GM12801 (cell line): ENCODE measurements around the gene EPN2.

Experiments
- TF ChIP-seq, protein P1 (sequence below): IDR thresholded peaks from one replicate; pipeline ENCODE4 v1.5.1; 2011; ENCODE audit warnings: control low read depth; ENCODE audit not compliant: insufficient read length; ENCODE audit errors: extremely low read depth

The EPN2 gene

GRCh38 chr17:19244357-19244756 is 7.2 kb downstream of the EPN2 start:
- TF ChIP-seq, protein P1, sequence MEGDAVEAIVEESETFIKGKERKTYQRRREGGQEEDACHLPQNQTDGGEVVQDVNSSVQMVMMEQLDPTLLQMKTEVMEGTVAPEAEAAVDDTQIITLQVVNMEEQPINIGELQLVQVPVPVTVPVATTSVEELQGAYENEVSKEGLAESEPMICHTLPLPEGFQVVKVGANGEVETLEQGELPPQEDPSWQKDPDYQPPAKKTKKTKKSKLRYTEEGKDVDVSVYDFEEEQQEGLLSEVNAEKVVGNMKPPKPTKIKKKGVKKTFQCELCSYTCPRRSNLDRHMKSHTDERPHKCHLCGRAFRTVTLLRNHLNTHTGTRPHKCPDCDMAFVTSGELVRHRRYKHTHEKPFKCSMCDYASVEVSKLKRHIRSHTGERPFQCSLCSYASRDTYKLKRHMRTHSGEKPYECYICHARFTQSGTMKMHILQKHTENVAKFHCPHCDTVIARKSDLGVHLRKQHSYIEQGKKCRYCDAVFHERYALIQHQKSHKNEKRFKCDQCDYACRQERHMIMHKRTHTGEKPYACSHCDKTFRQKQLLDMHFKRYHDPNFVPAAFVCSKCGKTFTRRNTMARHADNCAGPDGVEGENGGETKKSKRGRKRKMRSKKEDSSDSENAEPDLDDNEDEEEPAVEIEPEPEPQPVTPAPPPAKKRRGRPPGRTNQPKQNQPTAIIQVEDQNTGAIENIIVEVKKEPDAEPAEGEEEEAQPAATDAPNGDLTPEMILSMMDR: no peak

DNA sequence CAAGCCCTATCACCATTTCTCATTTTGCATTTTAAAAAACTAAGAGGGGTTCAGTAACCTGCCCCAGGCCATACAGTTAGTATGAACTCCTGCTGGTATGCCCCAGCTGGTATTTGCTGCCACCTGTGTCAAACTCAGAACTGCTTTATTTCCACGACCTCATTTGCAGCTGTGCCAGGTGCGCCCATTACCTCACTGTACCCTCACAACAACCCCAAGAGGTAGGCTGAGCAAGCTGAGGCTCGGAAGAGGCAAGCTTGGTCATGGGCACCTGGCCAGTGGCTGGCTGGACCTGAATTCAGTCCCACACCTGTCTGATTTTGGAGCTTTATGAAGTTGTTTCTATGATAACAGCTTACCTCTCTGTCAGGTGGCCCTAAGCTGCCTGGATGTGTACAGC is 7.6 kb downstream of the EPN2 start:
- TF ChIP-seq, protein P1: no peak

DNA sequence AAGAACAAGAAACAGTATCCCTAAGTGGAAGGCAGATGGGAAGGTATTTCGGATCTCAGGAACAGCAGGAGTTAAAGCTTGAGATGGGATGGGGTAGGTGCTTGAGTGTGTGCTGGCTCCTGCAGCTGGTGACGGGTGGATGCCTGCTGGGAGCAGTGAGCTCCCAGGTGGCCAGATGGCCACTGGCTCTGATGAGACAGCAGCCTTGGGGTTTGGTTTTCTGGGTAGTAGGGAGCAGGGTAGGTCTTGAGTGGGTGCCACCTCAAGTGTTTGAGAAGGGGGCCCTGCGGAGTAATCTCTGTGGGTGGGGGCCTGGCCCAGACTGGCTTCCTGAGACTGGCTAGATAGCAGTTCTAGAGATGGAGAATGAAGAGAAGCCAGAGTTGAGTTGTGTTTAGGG is 10.3 kb downstream of the EPN2 start:
- TF ChIP-seq, protein P1: no peak

GRCh38 chr17:19248151-19248927 is 11.2 kb downstream of the EPN2 start:
- TF ChIP-seq, protein P1: no peak

- TF ChIP-seq, protein P1: no peak
These were observed 11.9 kb downstream of the EPN2 start for GRCh38 chr17:19248928-19249574.

GRCh38 chr17:19249681-19250080 is 12.5 kb downstream of the EPN2 start:
- TF ChIP-seq, protein P1: no peak

DNA sequence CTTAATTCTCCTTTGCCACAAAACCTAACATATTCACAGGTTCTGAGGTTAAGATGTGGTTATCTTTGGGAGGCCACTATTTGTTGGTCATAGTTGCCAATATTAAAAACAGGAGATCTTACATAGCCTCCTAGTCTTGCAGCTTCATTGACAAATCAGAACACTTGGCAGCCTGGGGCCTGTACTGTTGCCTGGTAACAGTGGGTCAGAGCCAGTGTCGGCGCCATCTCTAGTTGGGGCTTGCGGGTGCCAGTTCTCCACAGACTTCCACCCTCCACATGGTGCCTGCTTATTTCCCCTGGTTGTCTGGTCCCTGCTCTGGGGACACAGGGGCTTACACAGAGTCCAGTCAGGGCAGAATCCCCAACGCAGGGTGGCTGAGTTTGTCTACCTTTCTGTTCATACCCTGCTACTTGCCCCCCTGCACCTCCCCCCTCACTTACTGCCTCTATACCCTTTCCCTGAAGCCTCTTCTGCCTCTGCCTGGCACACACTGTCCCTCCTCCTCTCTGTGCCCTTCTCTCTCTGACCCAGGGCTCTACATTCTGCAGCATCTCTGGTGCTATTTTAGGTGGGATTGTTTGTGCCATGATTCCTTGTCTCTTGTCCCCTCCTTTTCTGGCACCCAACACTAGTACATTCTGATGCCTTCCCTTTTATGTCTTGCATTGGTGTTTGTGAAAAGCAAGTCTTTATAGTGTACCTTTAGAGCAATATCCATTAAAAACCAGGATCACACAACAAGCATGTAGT is 13.4 kb downstream of the EPN2 start:
- TF ChIP-seq, protein P1: no peak
